Neural cell (in vitro differentiated cells): ENCODE results near the gene ZNF536.

Source experiments
- CTCF ChIP-seq: fragments of 450-650 bp; IDR thresholded peaks from 2 replicates; pipeline ENCODE4 v1.5.1; 2014; ENCODE audit warnings: antibody characterized with exemption, mild to moderate bottlenecking, moderate library complexity; ENCODE audit not compliant: poor library complexity, severe bottlenecking
- EP300 ChIP-seq: fragments of 450-650 bp; conservative IDR thresholded peaks from 2 replicates; pipeline ENCODE4 v1.6.1; 2014; ENCODE audit warnings: antibody characterized with exemption, mild to moderate bottlenecking, moderate library complexity; ENCODE audit not compliant: poor library complexity, severe bottlenecking
- EZH2 ChIP-seq: fragments of 200-600, 300-800 bp; shearing (Covaris generic), sonication (generic); IDR thresholded peaks from 2 replicates; pipeline ENCODE4 v1.6.1; 2014; ENCODE audit warnings: antibody characterized with exemption, low read length, borderline replicate concordance, mild to moderate bottlenecking; ENCODE audit not compliant: insufficient read depth, poor library complexity, severe bottlenecking
- RAD21 ChIP-seq: fragments of 450-650 bp; conservative IDR thresholded peaks from 2 replicates; pipeline ENCODE4 v1.6.1; 2014; ENCODE audit warnings: antibody characterized with exemption, mild to moderate bottlenecking, moderate library complexity
- TAF1 ChIP-seq: IDR thresholded peaks from 2 replicates; pipeline ENCODE4 v1.6.1; 2012; ENCODE audit warnings: low read depth

- TF ChIP-seq RAD21 (no peak), CTCF (no peak), EZH2 (no peak), EP300 (no peak), TAF1 (no peak)
Observed at GRCh38 chr19:30552593-30552992, 180.4 kb downstream of the ZNF536 start.
